CD4-positive, CD25-positive, alpha-beta regulatory T cell (primary cell): ENCODE results near the gene PLCB2. TPM values are rescaled to one million over a fixed set of nuclear protein-coding genes. Genes with fewer than 3 reads are reported as not detected.

Experiments used
- ATAC-seq, 2 donors: fragments of 150-1000 bp; cut with Tn5 transposase; one replicate each; pipeline ENCODE4 v1.10.0; 2021; ENCODE audit warnings: low read depth in 2 of 2, moderate number of reproducible peaks in 2 of 2, moderate library complexity in 1 of 2
- DNase-seq, 3 donors: peaks; one replicate each; pipeline versions ENCODE4 v3.0.0 to v3.0.0-alpha.2; 2012 to 2022; ENCODE audit warnings: mixed read lengths in 1 of 3
- H3K27ac ChIP-seq: one replicate; pipeline ENCODE4 v1.7.0; 2013; ENCODE audit warnings: mild to moderate bottlenecking, low read length; ENCODE audit not compliant: insufficient read depth, poor library complexity, severe bottlenecking
- H3K27me3 ChIP-seq: one replicate; pipeline ENCODE4 v1.7.0; 2013; ENCODE audit warnings: low read length; ENCODE audit not compliant: control insufficient read depth, insufficient read depth
- H3K36me3 ChIP-seq: one replicate; pipeline ENCODE4 v1.7.0; 2013; ENCODE audit warnings: mild to moderate bottlenecking, low read length, moderate library complexity; ENCODE audit not compliant: control insufficient read depth, insufficient read depth
- H3K4me1 ChIP-seq: 2 replicates; pipeline ENCODE4 v1.7.0; 2013; ENCODE audit warnings: mild to moderate bottlenecking, low read length; ENCODE audit not compliant: insufficient read depth, control insufficient read depth, poor library complexity, severe bottlenecking
- H3K4me3 ChIP-seq: one replicate; pipeline ENCODE4 v1.7.0; 2013; ENCODE audit warnings: low read depth, mild to moderate bottlenecking, low read length, moderate library complexity
- H3K9me3 ChIP-seq, 2 experiments: 1 replicate in 1 of 2; 2 replicates in 1 of 2; pipeline ENCODE4 v1.7.0; 2013; ENCODE audit warnings: low read length in 2 of 2, mild to moderate bottlenecking in 1 of 2, moderate library complexity in 1 of 2; ENCODE audit not compliant: control insufficient read depth in 2 of 2
- H3K27ac Mint-ChIP-seq, 3 donors: one replicate each; pipeline ENCODE4 v1.8.0; 2020 to 2022; ENCODE audit warnings: mild to moderate bottlenecking in 3 of 3, mixed read lengths in 3 of 3, moderate library complexity in 2 of 3
- H3K27me3 Mint-ChIP-seq: one replicate; pipeline ENCODE4 v1.8.0; 2022; ENCODE audit warnings: mild to moderate bottlenecking, mixed read lengths
- H3K36me3 Mint-ChIP-seq: one replicate; pipeline ENCODE4 v1.8.0; 2020; ENCODE audit warnings: mixed read lengths
- H3K4me1 Mint-ChIP-seq, 4 donors: one replicate each; pipeline ENCODE4 v1.8.0; 2020 to 2022; ENCODE audit warnings: mixed read lengths in 4 of 4, mild to moderate bottlenecking in 1 of 4
- H3K4me3 Mint-ChIP-seq, 4 donors: one replicate each; pipeline ENCODE4 v1.8.0; 2020 to 2022; ENCODE audit warnings: mild to moderate bottlenecking in 4 of 4, mixed read lengths in 4 of 4, moderate library complexity in 3 of 4
- H3K9me3 Mint-ChIP-seq, 7 donors: one replicate each; pipeline ENCODE4 v1.8.0; 2020 to 2022; ENCODE audit warnings: mixed read lengths in 7 of 7, mild to moderate bottlenecking in 3 of 7, moderate library complexity in 2 of 7
- polyA plus RNA-seq, 4 donors: library from polyadenylated mRNA; unstranded; fragments of 300-500 nt; fragmentation: Illumina TruSeq; gene quantifications; one replicate each; pipeline ENCODE4 v1.2.3, GENCODE V29; 2021
- total RNA-seq: library from RNA; stranded (reverse); gene quantifications from one replicate; pipeline ENCODE4 v1.2.3, GENCODE V29; 2022

PLCB2 gene
- total and polyA plus RNA-seq, 5 donors from 2014 or later: 17.3 to 305 (median 21.3) TPM

DNA sequence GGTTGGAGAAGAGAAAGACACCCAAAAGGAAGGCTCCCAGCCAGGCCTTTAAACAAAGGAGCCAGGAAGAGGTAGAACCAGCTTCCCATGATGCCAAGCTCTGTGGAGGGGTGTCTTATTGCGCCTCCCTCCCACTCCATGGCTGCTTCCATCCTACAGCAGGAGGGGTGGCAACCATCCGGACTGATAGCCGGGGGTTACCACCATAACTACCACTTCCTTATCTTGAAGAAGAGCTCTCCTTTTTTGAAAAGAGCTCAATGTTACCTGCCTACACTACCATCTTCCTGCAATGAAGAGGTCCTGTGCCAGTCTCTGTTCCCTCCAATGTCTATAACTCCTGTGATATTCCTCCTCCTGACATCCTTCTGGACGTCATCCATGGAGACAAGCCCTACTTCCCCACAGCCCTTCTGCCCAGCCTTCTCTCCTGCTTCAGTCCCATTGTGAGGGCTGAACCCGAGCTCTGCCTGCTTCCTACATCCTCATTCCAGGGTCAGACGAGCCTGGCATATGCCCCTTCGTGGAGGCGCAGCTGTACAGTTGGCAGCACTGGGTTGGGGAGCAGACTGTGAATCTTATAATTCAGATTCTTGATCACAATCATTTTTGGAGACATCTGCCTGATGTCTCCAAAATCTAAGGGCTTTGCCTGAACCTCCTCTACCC, 24.5 kb upstream of the PLCB2 start:
- no peak overlapping the region for H3K4me3 Mint-ChIP-seq
- H3K4me1 Mint-ChIP-seq: peaks cover 4 to 18% (median 6%) of the 10 kb centered on the region in 4 donors
- Histone ChIP-seq H3K27ac (no peak overlapping the region), H3K4me3 (no peak overlapping the region), H3K9me3 (no peaks in the 10 kb centered on the region), H3K27me3 (no peaks in the 10 kb centered on the region), H3K4me1 (no peaks in the 10 kb centered on the region), H3K36me3 (no peaks in the 10 kb centered on the region)
- H3K9me3 Mint-ChIP-seq: peaks cover 0 to 2% (median 0%) of the 10 kb centered on the region in 7 donors
- no peak for ATAC-seq
- H3K36me3 Mint-ChIP-seq: peaks cover 3% of the 10 kb centered on the region
- H3K27ac Mint-ChIP-seq: no peak overlapping the region
- no peaks in the 10 kb centered on the region for H3K27me3 Mint-ChIP-seq
- DNase-seq: no peak

DNA sequence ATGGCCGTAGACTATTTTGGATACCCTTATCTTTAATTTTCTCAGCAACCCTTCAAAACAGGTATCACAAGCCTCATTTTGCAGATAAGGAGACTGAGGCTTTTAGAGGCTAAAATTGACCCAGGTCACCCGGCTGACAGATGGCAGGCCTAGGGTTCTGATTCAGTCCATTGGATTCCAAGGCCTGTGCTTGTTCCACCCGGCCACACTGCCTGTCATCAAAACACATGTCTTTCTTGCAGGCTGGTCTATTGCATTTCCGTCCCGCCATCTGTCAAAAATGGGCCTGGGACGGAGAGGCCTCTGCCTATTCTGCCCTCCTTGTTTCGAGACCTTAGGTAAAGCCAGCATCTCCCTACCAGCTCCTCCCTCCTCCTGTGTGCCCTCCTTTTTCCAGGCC, 23.9 kb upstream of the PLCB2 start:
- H3K27ac ChIP-seq: no peak overlapping the region
- H3K27me3 Mint-ChIP-seq: no peaks in the 10 kb centered on the region
- no peaks in the 10 kb centered on the region for H3K4me1 ChIP-seq
- H3K36me3 ChIP-seq: no peaks in the 10 kb centered on the region
- DNase-seq (no peak), ATAC-seq (no peak)
- peaks cover 0 to 2% (median 0%) of the 10 kb centered on the region in 7 donors for H3K9me3 Mint-ChIP-seq
- peaks cover 3% of the 10 kb centered on the region for H3K36me3 Mint-ChIP-seq
- no peaks in the 10 kb centered on the region for H3K9me3 ChIP-seq
- no peak overlapping the region for H3K4me3 Mint-ChIP-seq
- no peak overlapping the region for H3K27ac Mint-ChIP-seq
- no peak overlapping the region for H3K4me3 ChIP-seq
- no peaks in the 10 kb centered on the region for H3K27me3 ChIP-seq
- peaks cover 5 to 19% (median 6%) of the 10 kb centered on the region in 4 donors for H3K4me1 Mint-ChIP-seq

DNA sequence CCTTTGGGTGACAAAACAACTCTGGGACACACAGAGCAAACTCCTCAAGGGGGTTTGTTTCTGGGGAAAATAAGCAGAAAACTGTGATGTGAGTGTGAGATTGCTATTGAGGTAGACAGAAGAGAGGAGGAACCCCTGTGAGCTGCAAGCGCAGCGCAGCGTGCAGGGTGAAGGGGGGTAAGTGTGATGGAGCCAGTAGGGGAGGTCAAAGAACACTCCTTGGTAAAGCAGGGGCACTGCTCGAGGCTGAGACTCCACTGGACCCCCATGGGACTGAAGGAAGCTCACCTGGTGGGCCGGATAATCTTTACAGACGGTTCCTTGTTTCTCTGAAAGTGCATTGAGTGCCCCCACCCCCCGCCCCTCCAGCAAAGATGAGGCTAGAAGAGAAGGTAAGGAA, 23.3 kb upstream of the PLCB2 start:
- no peaks in the 10 kb centered on the region for H3K36me3 ChIP-seq
- no peak for ATAC-seq
- no peak for DNase-seq
- H3K4me1 Mint-ChIP-seq: peaks cover 5 to 21% (median 6%) of the 10 kb centered on the region in 4 donors
- H3K4me3 ChIP-seq: no peak overlapping the region
- no peaks in the 10 kb centered on the region for H3K27me3 ChIP-seq
- H3K27ac ChIP-seq: no peak overlapping the region
- no peak overlapping the region for H3K4me3 Mint-ChIP-seq
- no peak overlapping the region for H3K27ac Mint-ChIP-seq
- no peaks in the 10 kb centered on the region for H3K4me1 ChIP-seq
- H3K9me3 Mint-ChIP-seq: peaks cover 0 to 2% (median 0%) of the 10 kb centered on the region in 7 donors
- H3K36me3 Mint-ChIP-seq: peaks cover 3% of the 10 kb centered on the region
- no peaks in the 10 kb centered on the region for H3K9me3 ChIP-seq
- H3K27me3 Mint-ChIP-seq: no peaks in the 10 kb centered on the region

DNA sequence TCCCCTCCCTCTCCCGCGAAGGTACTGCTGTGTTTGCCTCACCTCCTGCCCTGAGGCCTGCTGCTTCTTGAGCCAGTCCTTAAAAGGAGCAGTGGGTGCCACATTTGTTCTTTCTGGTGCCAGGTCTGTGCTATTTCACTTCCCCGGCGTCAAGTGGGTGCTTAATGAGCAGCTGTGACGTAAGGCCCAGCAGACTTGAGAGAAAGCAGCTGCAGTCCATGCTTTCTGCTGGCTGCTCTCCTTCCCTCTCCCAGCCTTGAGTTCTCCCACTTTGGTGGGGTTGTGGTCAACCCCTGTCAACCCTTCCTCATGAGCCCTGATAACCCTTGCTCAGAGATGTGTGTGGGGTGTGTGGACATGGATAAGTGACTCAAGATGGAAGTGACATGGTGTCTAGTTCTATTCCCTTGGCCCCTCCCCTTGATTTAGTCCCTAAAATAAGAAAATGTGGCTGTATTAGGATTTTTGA, 22.7 kb upstream of the PLCB2 start:
- no peak overlapping the region for H3K4me3 Mint-ChIP-seq
- peaks cover 5 to 28% (median 10%) of the 10 kb centered on the region in 4 donors for H3K4me1 Mint-ChIP-seq
- no peak overlapping the region for H3K27ac ChIP-seq
- ATAC-seq (no peak), DNase-seq (no peak)
- no peaks in the 10 kb centered on the region for H3K36me3 ChIP-seq
- H3K4me3 ChIP-seq: no peak overlapping the region
- peaks cover 0 to 2% (median 0%) of the 10 kb centered on the region in 7 donors for H3K9me3 Mint-ChIP-seq
- H3K4me1 ChIP-seq: no peaks in the 10 kb centered on the region
- H3K27me3 ChIP-seq: no peaks in the 10 kb centered on the region
- no peaks in the 10 kb centered on the region for H3K9me3 ChIP-seq
- no peaks in the 10 kb centered on the region for H3K27me3 Mint-ChIP-seq
- no peak overlapping the region for H3K27ac Mint-ChIP-seq
- H3K36me3 Mint-ChIP-seq: peaks cover 3% of the 10 kb centered on the region

DNA sequence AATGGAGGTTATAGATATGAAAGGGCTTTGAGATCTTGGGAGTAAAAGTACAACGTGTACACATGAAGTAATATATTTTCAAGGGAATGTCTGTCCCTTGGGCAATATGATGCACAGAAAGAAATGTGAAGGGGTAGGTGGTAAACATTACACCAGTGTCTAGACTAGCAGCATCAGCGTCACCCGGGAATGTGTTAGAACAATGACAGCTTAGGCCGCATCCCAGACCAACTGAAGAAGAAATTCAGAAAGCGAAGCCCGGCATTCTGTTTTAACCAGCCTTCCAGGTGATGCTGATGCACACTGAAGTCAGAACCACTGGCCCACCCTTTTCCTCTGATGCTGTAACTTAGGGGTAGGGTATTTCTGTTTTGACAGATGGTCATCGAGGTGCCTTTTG, 22.1 kb upstream of the PLCB2 start:
- no peak overlapping the region for H3K27ac ChIP-seq
- no peak overlapping the region for H3K27ac Mint-ChIP-seq
- H3K4me3 Mint-ChIP-seq: no peak overlapping the region
- peaks cover 10 to 34% (median 16%) of the 10 kb centered on the region in 4 donors for H3K4me1 Mint-ChIP-seq
- no peaks in the 10 kb centered on the region for H3K27me3 ChIP-seq
- H3K27me3 Mint-ChIP-seq: peaks cover 5% of the 10 kb centered on the region
- H3K36me3 ChIP-seq: no peaks in the 10 kb centered on the region
- H3K9me3 ChIP-seq: no peaks in the 10 kb centered on the region
- ATAC-seq (no peak), DNase-seq (no peak)
- peaks cover 0 to 2% (median 0%) of the 10 kb centered on the region in 7 donors for H3K9me3 Mint-ChIP-seq
- no peak overlapping the region for H3K4me3 ChIP-seq
- H3K4me1 ChIP-seq: peaks cover 4% of the 10 kb centered on the region
- peaks cover 3% of the 10 kb centered on the region for H3K36me3 Mint-ChIP-seq

DNA sequence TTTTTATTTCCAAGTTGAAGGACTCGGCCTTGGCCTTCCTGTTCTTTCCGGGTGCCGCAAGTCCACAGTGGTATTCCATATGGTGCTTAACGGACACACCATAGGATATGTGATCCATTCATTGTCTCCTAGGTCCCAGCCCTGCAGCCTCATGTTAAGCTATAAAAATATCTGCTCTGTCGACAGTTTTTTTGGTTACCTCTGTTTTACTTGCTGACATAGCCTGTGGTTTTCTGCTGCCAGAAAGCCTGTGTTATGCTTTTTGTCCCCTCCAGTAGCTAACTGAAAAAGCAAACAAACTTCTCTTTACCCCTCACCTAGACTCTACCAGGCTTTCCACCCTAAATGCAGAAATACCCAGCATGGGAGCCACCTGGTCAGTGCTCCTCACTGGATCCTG, 21.0 kb upstream of the PLCB2 start:
- Histone ChIP-seq H3K4me1 (peaks cover 13% of the 10 kb centered on the region), H3K36me3 (no peaks in the 10 kb centered on the region), H3K27me3 (no peaks in the 10 kb centered on the region), H3K9me3 (no peaks in the 10 kb centered on the region), H3K27ac (no peak overlapping the region), H3K4me3 (no peak overlapping the region)
- no peak for DNase-seq
- H3K36me3 Mint-ChIP-seq: peaks cover 3% of the 10 kb centered on the region
- no peak overlapping the region for H3K27ac Mint-ChIP-seq
- H3K27me3 Mint-ChIP-seq: peaks cover 7% of the 10 kb centered on the region
- H3K9me3 Mint-ChIP-seq: peaks cover 0 to 2% (median 0%) of the 10 kb centered on the region in 7 donors
- no peak for ATAC-seq
- H3K4me1 Mint-ChIP-seq: peaks cover 10 to 26% (median 16%) of the 10 kb centered on the region in 4 donors
- peak overlapping the region in 2 of 4 donors; percentile 27 to 35 for H3K4me3 Mint-ChIP-seq

DNA sequence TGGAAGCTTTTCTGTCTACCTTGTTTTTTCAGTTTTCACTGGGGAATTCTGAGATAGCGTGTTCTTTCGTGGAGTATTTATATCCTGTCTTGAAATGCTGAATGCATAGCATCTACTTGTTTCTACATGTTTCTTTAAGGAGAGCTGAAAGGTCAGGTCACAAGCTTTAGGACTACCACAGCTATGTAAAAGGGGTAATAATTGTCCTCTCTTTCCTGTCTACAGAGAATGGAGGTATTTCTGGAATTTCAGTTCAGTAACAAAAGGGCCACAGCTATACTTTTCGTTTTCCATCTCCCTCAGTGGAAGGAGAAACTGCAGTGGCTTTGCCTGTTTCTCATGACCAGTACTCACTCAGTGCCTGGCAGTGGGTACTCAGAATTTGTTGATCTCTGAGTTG, 20.4 kb upstream of the PLCB2 start:
- Mint-ChIP-seq H3K36me3 (peaks cover 3% of the 10 kb centered on the region), H3K4me1 (peaks cover 10 to 24% (median 16%) of the 10 kb centered on the region in 4 donors), H3K27ac (no peak overlapping the region), H3K4me3 (peak overlapping the region in 1 of 4 donors; percentile 27), H3K27me3 (peaks cover 7% of the 10 kb centered on the region), H3K9me3 (no peaks in the 10 kb centered on the region)
- Histone ChIP-seq H3K27ac (no peak overlapping the region), H3K4me1 (peaks cover 14% of the 10 kb centered on the region), H3K4me3 (no peak overlapping the region), H3K9me3 (no peaks in the 10 kb centered on the region), H3K36me3 (no peaks in the 10 kb centered on the region), H3K27me3 (no peaks in the 10 kb centered on the region)
- ATAC-seq: no peak
- DNase-seq: no peak

DNA sequence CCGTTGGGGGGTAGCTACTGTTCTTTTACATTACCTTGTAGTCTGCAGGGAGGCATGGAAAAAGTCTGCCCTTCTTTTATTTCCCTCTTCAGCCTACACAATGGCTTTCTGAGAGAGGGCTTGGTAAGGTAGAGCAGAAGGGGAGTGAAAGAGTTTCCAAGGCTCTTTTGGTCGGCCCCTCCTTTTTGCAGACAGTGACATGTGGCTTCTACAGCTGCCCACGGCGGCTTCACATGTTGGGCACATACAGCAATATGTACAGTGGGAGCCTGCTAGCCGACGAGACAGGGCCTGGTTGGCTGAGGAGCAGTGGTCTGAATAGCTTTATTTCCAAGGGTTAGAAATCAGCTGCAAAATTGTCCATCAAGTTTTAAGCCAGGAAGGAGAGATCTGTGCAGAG, 19.7 kb upstream of the PLCB2 start:
- Mint-ChIP-seq H3K4me1 (peaks cover 10 to 30% (median 19%) of the 10 kb centered on the region in 4 donors), H3K27ac (peak overlapping the region in 1 of 3 donors; percentile 23), H3K4me3 (peak overlapping the region in 1 of 4 donors; percentile 19), H3K27me3 (peaks cover 13% of the 10 kb centered on the region), H3K36me3 (no peaks in the 10 kb centered on the region), H3K9me3 (no peaks in the 10 kb centered on the region)
- no peak overlapping the region for H3K27ac ChIP-seq
- H3K4me3 ChIP-seq: no peak overlapping the region
- no peak for DNase-seq
- no peaks in the 10 kb centered on the region for H3K36me3 ChIP-seq
- no peaks in the 10 kb centered on the region for H3K27me3 ChIP-seq
- H3K9me3 ChIP-seq: no peaks in the 10 kb centered on the region
- peaks cover 20% of the 10 kb centered on the region for H3K4me1 ChIP-seq
- ATAC-seq: no peak
